Esophagus muscularis mucosa (tissue), 4 donors: ENCODE measurements around the gene KRT40.

Source experiments
- CTCF ChIP-seq, 3 experiments: fragments of 200-600 bp in 2 of 3; fragments of 450-650 bp in 1 of 3; sonication (generic) in 2 of 3; IDR thresholded peaks; one replicate each; pipeline ENCODE4 v1.5.1; 2017 to 2019; ENCODE audit warnings: antibody characterized with exemption in 3 of 3, mild to moderate bottlenecking in 2 of 3, moderate library complexity in 1 of 3
- EP300 ChIP-seq: sonication (generic); formaldehyde crosslinking; IDR thresholded peaks from one replicate; pipeline ENCODE4 v1.6.1; 2017; ENCODE audit warnings: antibody characterized with exemption
- POLR2AphosphoS5 ChIP-seq, 2 donors: sonication (generic); formaldehyde crosslinking; IDR thresholded peaks; one replicate each; pipeline ENCODE4 v1.6.1; 2017; ENCODE audit warnings: antibody characterized with exemption in 2 of 2

DNA sequence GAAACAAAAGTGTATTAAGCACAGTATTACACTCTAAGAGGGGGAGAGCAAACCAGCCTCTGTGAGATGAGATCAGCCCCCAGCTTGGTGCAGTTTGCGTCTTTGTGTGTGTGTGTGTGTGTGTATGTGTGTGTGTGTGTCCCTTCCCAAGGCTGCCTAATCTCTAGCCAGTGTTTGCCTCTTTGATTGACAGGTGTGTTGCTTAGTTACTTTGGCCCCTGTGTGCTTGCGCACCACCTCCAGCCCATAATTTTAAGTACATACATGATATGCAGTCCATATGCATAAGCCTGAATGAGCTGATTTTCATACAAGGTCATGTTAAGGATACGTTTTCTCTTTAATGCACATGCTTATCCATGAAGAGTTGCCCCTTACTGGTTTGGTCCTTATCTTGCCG lies 17.7 kb upstream of the KRT40 start:
- TF ChIP-seq CTCF (IDR thresholded peaks at IDR 0.05) (no peak), EP300 (no peak), POLR2AphosphoS5 (IDR thresholded peaks at IDR 0.05) (no peak)
